Left ventricle myocardium inferior (tissue), 1 donor: ENCODE results near the gene ENO3. TPM values are rescaled to one million over a fixed set of nuclear protein-coding genes. Genes with fewer than 3 reads are reported as not detected.

Source experiments
- DNase-seq: peaks from one replicate; pipeline ENCODE4 v3.0.0-alpha.2; 2020
- H3K27ac ChIP-seq: fragments of 200-600 bp; replicated peaks from 2 replicates; pipeline ENCODE4 v1.8.0; 2021
- H3K27me3 ChIP-seq: fragments of 200-600 bp; 2 replicates; pipeline ENCODE4 v1.8.0; 2021; ENCODE audit warnings: low read depth
- H3K36me3 ChIP-seq: fragments of 200-600 bp; 2 replicates; pipeline ENCODE4 v1.8.0; 2021
- H3K4me1 ChIP-seq: fragments of 200-600 bp; 2 replicates; pipeline ENCODE4 v1.8.0; 2021
- H3K4me3 ChIP-seq: fragments of 200-600 bp; 2 replicates; pipeline ENCODE4 v1.8.0; 2021; ENCODE audit warnings: mild to moderate bottlenecking, moderate library complexity
- H3K9me3 ChIP-seq: fragments of 200-600 bp; replicated peaks from 2 replicates; pipeline ENCODE4 v1.8.0; 2021
- intact Hi-C: fragments of 100-400 bp; cut with micrococcal nuclease; formaldehyde crosslinking; loops from one replicate; pipeline ENCODE4 v1.11.0; 2022
- total RNA-seq: library from RNA; stranded (reverse); fragmentation: NEBNext Ultra II Directional; extraction: Animal tissue kit (Norgen Biotek cat#: 25700); gene quantifications from one replicate; pipeline ENCODE4 v1.2.1, GENCODE V29; 2021
- TF ChIP-seq, protein P1 (sequence below): fragments of 200-600 bp; IDR thresholded peaks from 2 replicates; pipeline ENCODE4 v1.8.0; 2021; ENCODE audit warnings: antibody characterized with exemption, mild to moderate bottlenecking, borderline replicate concordance
- donor health status: DM: no; HTN: yes; CAD: no; lungs with severe emphysema.

Gene ENO3
- total RNA-seq, 1 donor from 2014 or later: 827 TPM

DNA sequence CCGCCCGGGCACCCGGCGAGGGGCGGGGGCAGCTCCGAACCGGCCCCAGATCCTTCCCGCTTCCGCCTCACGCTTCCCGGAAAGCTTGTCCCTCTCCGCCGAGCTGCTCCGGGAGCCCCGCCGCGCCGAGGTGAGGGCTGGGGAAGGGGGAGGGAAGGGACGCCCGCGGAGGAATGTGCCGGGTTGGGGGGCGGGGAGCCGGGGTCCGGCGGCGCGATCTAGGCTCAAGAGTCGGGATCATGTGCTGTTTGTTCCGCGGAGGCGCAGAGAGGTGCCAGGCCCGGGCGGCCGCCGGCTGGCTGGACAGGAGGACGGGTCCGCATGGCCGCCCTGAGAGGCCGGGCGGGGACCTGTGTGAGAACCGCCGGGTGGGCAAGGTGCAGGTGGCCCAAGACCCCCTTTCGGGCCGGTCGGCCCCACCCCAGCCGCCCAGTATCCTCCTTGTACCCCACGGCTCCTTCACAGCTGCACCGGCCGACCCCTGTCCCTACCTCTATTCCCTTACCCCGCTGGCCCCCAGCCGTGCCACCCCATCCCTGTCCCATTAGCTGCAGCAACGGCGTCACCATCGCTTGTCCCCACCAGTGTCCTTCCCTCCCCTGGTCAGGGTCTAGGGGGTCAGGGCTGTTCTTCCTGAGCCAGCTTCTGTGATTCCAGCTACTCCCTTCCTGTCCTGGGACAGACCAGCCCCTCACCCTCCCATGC is 47.3 kb downstream of the ENO3 start:
- DNase-seq: peak; percentile 70
- no peaks in the 10 kb centered on the region for H3K27me3 ChIP-seq
- H3K4me3 ChIP-seq: peak overlapping the region; percentile 92
- intact Hi-C loops: no loop called here
- H3K9me3 ChIP-seq: no peaks in the 10 kb centered on the region
- TF ChIP-seq, protein P1, sequence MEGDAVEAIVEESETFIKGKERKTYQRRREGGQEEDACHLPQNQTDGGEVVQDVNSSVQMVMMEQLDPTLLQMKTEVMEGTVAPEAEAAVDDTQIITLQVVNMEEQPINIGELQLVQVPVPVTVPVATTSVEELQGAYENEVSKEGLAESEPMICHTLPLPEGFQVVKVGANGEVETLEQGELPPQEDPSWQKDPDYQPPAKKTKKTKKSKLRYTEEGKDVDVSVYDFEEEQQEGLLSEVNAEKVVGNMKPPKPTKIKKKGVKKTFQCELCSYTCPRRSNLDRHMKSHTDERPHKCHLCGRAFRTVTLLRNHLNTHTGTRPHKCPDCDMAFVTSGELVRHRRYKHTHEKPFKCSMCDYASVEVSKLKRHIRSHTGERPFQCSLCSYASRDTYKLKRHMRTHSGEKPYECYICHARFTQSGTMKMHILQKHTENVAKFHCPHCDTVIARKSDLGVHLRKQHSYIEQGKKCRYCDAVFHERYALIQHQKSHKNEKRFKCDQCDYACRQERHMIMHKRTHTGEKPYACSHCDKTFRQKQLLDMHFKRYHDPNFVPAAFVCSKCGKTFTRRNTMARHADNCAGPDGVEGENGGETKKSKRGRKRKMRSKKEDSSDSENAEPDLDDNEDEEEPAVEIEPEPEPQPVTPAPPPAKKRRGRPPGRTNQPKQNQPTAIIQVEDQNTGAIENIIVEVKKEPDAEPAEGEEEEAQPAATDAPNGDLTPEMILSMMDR: no peak
- peaks cover 23% of the 10 kb centered on the region for H3K36me3 ChIP-seq
- peak overlapping the region; percentile 96 for H3K27ac ChIP-seq
- peaks cover 59% of the 10 kb centered on the region for H3K4me1 ChIP-seq

DNA sequence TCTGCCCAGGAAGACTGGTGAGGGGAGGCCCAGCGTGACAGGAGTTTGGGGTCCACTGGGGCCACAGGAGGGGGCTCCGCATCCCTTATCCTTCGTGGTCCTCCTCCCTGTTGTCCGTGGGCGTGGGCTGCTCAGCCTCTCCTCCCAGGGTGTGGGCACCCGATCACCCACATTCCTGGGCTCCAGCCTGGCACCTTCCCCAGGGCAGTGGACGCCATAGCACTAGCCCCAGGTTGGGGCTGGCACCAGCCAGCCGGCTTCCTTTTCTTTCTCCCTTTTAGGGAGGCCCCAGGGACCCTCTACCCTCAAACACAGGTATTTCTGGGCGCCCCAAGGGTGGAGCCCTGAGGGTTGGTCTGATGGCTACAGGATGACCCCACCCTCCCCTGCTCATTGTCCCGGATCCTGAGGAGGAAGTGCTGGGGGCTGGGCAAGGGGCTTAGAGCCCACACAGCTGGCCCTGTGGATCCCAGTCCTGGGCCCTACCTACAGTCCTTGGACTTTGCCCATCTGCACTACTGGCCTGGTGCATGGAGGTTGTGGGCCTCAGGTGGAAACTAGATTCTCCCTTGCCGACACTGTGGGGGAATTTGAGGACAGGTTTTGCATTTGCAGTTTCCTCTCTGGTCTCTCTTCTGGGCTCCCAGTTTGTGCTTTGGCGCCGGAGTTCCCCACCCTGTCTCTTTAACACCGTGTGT is 48.0 kb downstream of the ENO3 start:
- no peak for DNase-seq
- peaks cover 62% of the 10 kb centered on the region for H3K4me1 ChIP-seq
- H3K27ac ChIP-seq: peak overlapping the region; percentile 96
- peak overlapping the region; percentile 92 for H3K4me3 ChIP-seq
- no peaks in the 10 kb centered on the region for H3K9me3 ChIP-seq
- TF ChIP-seq, protein P1: no peak
- peaks cover 30% of the 10 kb centered on the region for H3K36me3 ChIP-seq
- H3K27me3 ChIP-seq: no peaks in the 10 kb centered on the region
- intact Hi-C loops: no loop called here

DNA sequence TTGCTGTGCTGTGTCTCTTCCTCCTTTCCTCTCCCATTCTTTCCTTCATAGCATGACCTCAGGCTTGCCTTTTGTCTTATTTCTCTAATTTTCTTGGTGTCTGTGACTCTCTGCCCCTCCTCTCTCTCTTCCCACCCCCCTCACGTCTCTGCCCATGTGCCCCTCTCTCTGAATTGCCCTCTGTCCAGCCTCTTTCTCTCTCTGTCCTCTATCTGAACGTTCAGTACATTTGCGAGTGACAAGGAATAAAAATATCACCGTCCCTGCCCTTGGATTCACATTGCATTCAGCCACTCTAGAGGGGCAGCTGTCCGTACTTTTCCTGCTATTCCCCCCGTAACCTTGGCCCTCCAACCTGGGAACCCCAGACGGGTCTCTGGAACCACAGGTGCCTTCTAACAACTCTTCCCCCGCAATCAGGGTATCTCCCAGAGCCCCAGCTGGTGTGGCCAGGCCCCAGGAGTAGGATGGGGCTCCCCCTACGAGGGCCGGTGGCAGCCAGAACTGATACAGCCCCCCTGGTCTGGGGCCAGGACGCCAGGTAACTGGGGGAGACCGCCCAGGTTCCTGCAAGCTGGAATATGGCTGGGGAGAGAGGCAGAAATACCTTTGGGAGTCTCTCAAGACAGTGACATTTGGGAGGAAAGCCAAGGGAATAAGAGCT is 48.6 kb downstream of the ENO3 start:
- intact Hi-C loops: no loop called here
- Histone ChIP-seq H3K4me1 (peaks cover 62% of the 10 kb centered on the region), H3K36me3 (peaks cover 37% of the 10 kb centered on the region), H3K27ac (peak overlapping the region; percentile 96), H3K4me3 (peak overlapping the region; percentile 92), H3K27me3 (no peaks in the 10 kb centered on the region), H3K9me3 (no peaks in the 10 kb centered on the region)
- DNase-seq: no peak
- TF ChIP-seq, protein P1: no peak

DNA sequence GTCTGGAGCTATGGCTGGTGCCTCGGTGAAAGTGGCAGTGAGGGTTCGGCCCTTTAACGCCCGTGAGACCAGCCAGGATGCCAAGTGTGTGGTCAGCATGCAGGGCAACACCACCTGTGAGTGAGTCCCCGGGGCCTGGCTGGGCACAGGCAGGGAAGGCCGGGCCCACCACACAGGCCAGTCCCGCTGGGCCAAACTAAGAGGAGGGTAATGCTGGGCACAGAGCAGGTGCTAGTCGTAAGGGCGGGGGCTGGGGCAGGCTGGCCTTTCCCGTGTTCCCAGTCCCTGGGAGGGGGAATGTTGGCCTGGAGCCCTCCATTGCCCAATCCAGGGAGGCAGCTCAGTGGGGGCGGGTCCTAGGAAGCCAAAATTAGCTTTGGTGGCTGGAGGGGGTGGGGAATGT is 49.3 kb downstream of the ENO3 start:
- peak overlapping the region; percentile 96 for H3K27ac ChIP-seq
- peak overlapping the region; percentile 92 for H3K4me3 ChIP-seq
- peaks cover 43% of the 10 kb centered on the region for H3K36me3 ChIP-seq
- TF ChIP-seq, protein P1: no peak
- H3K9me3 ChIP-seq: no peaks in the 10 kb centered on the region
- peaks cover 62% of the 10 kb centered on the region for H3K4me1 ChIP-seq
- no peaks in the 10 kb centered on the region for H3K27me3 ChIP-seq
- DNase-seq: peak; percentile 88
- intact Hi-C loops: no loop called here

DNA sequence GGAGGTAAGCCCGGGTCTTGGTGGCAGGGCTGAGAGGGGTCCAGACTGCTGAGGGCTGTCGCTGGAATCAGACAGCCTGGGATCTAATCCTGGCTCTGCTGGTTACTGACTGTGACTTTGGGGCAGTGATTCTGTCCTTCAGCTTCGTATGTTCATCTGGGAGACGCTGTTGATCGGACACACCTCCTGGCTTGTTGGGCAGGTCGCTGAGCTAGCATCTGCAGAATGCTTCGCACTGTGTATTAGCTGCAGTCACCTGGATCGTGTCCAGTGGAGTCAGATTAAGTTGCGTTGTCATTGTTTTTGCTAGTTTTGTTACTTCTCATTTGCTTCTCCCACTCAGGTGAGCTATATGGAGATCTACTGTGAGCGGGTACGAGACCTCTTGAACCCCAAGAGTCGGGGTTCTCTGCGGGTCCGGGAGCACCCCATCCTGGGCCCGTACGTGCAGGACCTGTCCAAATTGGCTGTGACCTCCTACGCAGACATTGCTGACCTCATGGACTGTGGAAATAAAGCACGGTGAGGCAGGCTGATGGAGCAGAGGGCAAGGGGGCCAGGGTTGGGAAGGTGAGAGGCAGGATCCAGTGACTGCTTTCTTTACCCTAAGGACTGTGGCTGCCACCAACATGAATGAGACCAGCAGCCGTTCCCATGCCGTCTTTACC is 51.3 kb downstream of the ENO3 start:
- Histone ChIP-seq H3K4me1 (peaks cover 53% of the 10 kb centered on the region), H3K36me3 (peaks cover 64% of the 10 kb centered on the region), H3K4me3 (no peak overlapping the region), H3K27me3 (no peaks in the 10 kb centered on the region), H3K27ac (peak overlapping the region; percentile 96), H3K9me3 (no peaks in the 10 kb centered on the region)
- intact Hi-C loops: no loop called here
- TF ChIP-seq, protein P1: no peak
- DNase-seq: no peak
